SW480 (cell line): ENCODE data around the gene IL23R.

ENCODE experiments used
- DNase-seq: peaks from one replicate; pipeline ENCODE4 v3.0.0-alpha.2; 2016; ENCODE audit warnings: low spot score

IL23R gene

DNA sequence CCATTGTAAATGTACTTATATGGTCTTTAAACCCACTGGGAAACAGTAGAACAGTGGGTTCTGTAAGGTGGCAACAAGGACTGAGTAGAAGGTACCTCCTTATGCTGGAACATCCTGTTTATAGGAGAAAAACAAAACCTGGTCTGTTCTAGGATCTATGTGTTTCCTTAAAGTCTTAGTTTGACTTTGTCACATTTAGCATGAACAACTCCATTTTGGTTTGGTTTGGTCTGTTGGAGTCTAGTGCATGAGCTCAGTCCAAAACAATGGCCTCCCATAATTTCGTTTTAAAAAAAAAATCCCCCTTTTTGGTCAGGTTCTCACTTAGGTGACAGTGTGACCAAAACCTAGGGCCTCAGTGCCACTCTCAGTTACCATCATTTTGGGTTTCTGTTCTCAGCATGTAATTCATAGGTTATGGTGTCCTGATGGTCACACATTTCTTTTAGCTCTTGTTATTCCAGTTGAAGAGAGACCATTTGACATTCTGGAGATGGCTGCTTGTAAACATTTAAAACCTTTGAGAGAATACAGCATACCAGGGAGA is 75.0 kb downstream of the IL23R start:
- no peak for DNase-seq

DNA sequence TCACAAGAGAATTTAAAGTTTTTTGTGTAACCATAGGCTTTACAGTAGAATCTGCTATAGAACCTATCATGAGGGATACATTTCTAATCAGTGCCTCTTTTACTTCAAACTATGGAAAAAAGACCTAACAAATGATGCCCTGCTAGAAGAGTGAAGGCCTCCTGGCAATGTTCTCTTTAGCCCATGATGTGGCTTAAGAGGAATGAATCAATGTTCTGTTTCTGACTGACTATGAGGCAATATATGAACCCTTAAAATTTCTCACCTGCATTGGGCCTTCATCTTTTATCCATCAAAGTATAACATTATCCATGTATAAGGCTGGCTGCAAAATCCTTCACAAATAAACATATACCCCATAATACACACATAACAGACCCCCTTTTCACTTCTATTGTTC is 75.8 kb downstream of the IL23R start:
- DNase-seq = no peak

DNA sequence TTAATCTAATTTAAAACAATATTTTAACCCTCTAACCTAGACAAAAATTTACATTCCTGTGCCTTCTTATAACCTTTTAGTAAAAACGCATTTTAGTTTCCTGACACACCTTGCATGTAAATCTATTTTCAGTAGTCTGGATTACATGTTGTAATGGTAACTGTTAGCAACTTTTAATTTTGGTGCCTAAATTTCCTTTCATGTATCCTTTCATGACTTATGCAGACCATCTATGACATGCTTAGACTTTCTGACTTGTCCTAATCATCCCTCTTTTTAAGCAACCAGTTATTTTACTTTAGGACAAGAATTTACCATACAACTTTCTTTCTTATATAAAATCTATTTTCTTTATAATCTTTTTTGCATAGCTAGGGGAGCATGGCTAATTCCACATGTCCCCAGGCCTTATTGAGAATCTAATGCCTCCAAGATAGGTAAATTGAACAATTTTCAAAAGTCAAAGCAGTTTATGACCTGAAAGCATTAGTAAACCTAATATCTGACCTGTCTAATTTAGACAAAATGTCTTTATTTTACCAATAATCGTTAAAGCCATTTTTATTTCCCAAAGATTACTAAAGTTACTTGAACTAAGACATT is 83.9 kb downstream of the IL23R start:
- no peak for DNase-seq

GRCh38 chr1:67256291-67257172 is 90.3 kb downstream of the IL23R start:
- no peak for DNase-seq

- no peak for DNase-seq
These were observed 90.9 kb downstream of the IL23R start for GRCh38 chr1:67257173-67257535.

DNA sequence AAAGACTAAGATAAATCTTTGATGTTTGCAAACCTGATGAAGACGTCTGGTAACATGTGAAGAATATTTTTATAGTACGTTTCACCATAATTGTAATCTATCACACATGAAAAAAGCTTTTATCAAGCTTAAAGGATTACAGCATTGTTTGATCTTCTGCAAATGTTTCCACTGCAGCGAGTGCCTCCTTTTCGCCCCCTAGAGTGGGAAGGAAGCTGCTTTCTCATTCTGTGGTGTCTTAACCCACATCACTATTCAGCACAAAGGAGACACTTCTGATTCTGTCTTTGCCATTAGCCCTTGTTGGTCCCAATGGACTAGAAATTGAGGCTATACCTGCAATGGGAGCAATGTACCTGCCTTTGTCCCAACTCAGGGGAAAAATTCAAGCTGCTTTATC is 95.4 kb downstream of the IL23R start:
- DNase-seq = no peak

DNA sequence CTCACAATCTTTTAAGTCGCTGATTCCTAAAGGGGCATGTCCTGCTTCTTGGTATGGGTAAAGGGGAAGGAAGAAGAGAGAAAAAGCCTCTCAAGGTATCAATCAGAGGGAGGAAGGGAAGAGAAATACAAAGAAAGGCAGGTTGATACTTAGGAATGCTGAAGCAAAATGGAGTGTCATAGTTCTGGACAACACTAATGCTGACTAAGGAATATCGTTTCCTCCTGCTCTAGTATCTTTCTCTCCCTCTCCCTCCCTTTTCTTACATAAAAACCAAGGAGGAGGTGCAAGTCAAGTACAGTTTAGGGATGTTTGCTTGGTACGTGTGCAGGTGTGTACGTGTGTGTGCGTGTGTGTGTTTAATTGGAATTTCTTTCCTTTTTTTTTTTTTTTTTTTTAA is 96.5 kb downstream of the IL23R start:
- no peak for DNase-seq

DNA sequence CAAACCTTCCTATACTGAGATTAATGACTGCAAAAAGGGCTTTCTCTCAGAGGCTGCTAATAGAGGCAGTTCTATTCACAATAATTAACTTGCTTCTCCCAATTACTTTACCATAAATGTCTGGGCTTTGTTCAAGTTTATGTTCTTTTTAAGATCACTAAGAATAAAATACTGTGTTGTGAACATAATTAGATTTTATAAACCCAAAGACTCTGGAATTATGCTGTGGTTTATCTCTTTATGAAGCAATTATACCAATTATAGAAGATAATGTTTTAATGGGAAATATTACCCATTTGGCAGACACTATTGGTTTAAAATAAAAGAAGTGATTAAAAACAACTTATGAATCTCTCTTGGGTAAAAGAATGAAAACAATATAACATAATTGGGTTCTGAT is 97.9 kb downstream of the IL23R start:
- no peak for DNase-seq

DNA sequence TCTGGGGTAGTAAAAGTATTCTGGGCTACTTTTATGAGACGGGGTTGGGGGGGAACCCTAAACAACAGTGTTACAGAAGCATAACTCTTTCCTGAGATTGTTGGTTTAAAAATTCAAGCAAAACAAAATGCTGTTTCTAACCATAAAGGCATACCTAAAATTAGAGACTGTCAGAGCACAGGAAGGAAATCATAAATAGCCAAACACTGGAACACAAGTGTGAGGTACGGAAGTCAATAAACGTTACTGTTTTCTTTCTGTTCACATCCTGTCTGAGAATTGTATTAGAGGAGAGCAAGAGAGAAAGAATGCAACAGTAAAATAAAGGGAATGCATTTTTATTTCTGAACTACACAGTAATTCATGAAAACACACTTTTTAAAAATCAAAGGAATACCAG is 98.6 kb downstream of the IL23R start:
- no peak for DNase-seq

DNA sequence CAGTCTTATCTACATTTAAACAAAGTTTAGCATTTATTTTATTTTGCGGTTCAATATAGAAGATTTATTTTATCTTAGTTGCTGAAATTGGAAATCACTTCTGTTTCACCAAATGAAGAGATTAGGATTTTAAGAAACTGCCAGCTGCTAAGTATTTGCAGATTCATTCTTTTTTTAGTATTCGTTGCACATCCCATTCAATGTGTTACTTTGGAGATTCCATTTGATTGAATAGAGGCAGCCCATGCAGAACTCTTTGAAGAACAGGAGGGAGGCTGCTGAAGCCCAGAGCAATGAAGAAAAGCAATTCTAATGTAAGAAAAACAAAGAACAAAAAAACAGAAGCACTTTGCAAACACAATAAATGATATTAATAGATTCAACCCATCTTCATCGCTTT is 102.8 kb downstream of the IL23R start:
- no peak for DNase-seq

DNA sequence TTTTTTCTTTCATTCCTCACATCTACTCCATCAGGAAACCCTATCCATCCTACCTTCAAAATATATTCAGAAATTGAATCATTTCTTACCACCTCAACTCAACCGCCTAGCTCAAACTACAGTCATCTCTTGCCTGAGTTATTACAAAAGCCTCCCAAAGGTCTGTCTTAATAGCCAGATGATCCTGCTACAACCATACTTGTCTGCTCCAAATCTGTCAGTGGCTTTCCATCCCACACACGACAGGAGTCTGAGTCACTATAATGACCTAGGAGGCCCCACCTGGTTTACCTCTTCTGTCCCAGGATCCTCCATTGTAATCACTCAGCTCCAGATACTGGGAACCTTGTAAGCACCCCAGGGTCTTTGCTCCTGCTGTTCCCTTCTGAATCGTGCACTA is 104.3 kb downstream of the IL23R start:
- no peak for DNase-seq

- DNase-seq = no peak
These were observed 107.3 kb downstream of the IL23R start for GRCh38 chr1:67273591-67273990.

- DNase-seq = no peak
These were observed 108.5 kb downstream of the IL23R start for GRCh38 chr1:67274623-67275325.

GRCh38 chr1:67280696-67281095 is 114.4 kb downstream of the IL23R start:
- DNase-seq = peak; percentile 44

GRCh38 chr1:67281244-67281643 is 115.0 kb downstream of the IL23R start:
- DNase-seq = peak; percentile 75

DNA sequence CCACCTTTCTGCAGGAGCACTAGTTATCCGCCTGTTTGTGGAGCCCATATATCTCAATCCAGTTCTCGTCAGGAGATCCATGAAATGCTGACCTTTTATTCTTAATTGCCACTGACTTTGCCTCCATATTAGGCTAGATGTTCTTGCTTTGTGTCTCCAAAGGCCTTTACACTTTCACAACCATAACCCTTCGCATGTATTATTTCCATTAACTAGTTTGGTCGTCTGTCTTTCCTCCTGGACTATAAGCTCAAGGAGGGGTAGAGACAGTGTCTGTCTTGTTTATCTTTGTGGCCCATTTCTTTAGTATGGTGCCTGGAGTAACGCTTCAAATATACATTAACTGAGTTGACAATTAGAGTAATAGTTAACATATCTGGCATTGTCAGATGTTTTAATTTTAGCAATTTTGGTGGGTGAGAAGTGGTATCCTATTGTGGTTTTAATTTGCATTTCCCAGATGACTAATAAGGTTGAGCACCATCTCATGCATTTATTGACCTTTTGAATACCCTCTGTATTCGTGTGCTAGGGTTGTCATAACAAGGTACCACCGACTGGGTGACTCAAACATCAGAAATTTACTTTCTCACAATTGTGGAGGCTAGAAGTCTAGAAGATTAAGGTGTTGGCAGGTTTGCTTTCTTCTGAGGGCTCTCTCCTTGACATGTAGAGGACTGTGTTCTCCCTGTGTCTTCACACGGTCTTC is 119.7 kb downstream of the IL23R start:
- peak; percentile 26 for DNase-seq

GRCh38 chr1:67290236-67290635 is 124.0 kb downstream of the IL23R start:
- no peak for DNase-seq

- DNase-seq = no peak
These were observed 128.8 kb downstream of the IL23R start for GRCh38 chr1:67294836-67295617.

DNA sequence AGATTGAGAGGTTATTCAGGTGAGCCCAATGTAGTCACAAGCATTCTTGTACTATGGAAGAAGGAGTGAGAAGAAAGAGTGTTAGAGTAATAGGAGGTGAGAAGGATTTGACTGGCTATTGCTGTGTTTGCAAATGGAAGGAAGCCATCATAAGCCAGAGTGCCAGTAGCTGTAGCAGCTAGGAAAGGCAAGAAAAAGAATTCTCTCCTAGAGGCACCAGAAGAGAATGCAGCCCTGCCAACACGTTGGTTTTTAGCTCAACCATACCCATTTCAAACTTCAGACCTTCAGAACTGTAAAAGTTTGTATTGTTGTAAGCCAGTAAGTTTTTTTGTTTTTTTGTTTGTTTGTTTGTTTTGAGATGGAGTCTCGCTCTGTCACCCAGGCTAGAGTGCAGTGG is 132.5 kb downstream of the IL23R start:
- no peak for DNase-seq

GRCh38 chr1:67299296-67299695 is 133.0 kb downstream of the IL23R start:
- DNase-seq = no peak

DNA sequence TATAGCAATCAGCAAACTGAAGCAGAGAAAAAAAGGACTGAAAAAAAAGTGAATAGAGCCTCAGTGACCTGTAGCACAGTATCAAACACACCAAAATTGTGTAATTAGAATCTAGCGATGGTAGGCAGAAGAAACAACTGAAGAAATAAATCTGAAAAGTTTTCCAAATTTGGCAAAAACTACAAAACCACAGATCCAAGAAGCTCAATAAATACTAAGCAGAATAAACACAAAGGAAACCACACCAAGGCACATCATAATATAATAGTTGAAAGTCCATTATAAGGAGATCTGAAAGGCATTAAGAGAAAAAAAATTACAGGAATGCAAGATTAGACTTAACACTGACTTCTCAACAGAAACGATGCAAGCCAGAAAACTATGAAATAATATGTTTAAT is 134.3 kb downstream of the IL23R start:
- no peak for DNase-seq
